ENCODE results near the gene GNPNAT1. TPM values are rescaled to one million over a fixed set of nuclear protein-coding genes. Genes with fewer than 3 reads are reported as not detected.
A peak's percentile ranks its signal among the peaks of the same experiment; 100 is the strongest.

The GNPNAT1 gene
- total RNA-seq = 11.5 TPM

GRCh38 chr14:52791223-52792096 is at the start of gene GNPNAT1:
TSS of gene GNPNAT1 (minus strand) at chr14:52791607. CDS start at chr14:52784650, 6,957 bp downstream.
- peak within 1 kb of the TSS; percentile 90 for H3K27ac ChIP-seq
- H3K4me1 ChIP-seq = peaks cover 20% of the 10 kb centered on the region
- intact Hi-C loops (cut with DNase I) = no loop called here
- H3K9me3 ChIP-seq = no peaks in the 10 kb centered on the region
- peak in 1 of 2 donors; percentile 91 for DNase-seq (ENCODE audit: extremely low spot score in 2 of 2)
- TF ChIP-seq POLR2AphosphoS5 (IDR thresholded peaks at IDR 0.05; ENCODE audit: insufficient read depth in 1 of 2, low read depth in 1 of 2) (peak in 1 of 2 donors; percentile 84), CTCF (IDR thresholded peaks at IDR 0.05) (no peak)
- no peaks in the 10 kb centered on the region for H3K36me3 ChIP-seq
- peak within 1 kb of the TSS; percentile 77 to 83 for H3K4me3 ChIP-seq
- no peaks in the 10 kb centered on the region for H3K27me3 ChIP-seq

- no peaks in the 10 kb centered on the region for H3K9me3 ChIP-seq
- no peak overlapping the region for H3K4me3 ChIP-seq
- TF ChIP-seq POLR2A (IDR thresholded peaks at IDR 0.05) (no peak), CTCF (IDR thresholded peaks at IDR 0.05) (no peak), POLR2AphosphoS5 (IDR thresholded peaks at IDR 0.05; ENCODE audit: insufficient read depth in 1 of 2, low read depth in 1 of 2) (no peak)
- no peaks in the 10 kb centered on the region for H3K36me3 ChIP-seq
- no peak overlapping the region for H3K27ac ChIP-seq
- H3K4me1 ChIP-seq = peaks cover 14% of the 10 kb centered on the region
- no peak for DNase-seq (ENCODE audit: extremely low spot score in 2 of 2)
- intact Hi-C loops (cut with DNase I) = no loop called here
- H3K27me3 ChIP-seq = no peaks in the 10 kb centered on the region
These were observed 49.5 kb upstream of the GNPNAT1 start for GRCh38 chr14:52840877-52841276.

- intact Hi-C loops (cut with DNase I) = no loop called here
- DNase-seq (ENCODE audit: extremely low spot score in 2 of 2) = no peak
These were observed 46.0 kb upstream of the GNPNAT1 start for GRCh38 chr14:52837451-52837850.

GRCh38 chr14:52836063-52836462 is 44.7 kb upstream of the GNPNAT1 start:
- Histone ChIP-seq H3K9me3 (no peaks in the 10 kb centered on the region), H3K36me3 (no peaks in the 10 kb centered on the region), H3K27me3 (no peaks in the 10 kb centered on the region), H3K4me3 (no peak overlapping the region), H3K4me1 (peaks cover 10% of the 10 kb centered on the region), H3K27ac (no peak overlapping the region)
- no peak for TF ChIP-seq POLR2A (IDR thresholded peaks at IDR 0.05)
- no peak for TF ChIP-seq POLR2AphosphoS5 (IDR thresholded peaks at IDR 0.05; ENCODE audit: insufficient read depth in 1 of 2, low read depth in 1 of 2)
- TF ChIP-seq CTCF (IDR thresholded peaks at IDR 0.05) = no peak
- intact Hi-C loops (cut with DNase I) = no loop called here
- no peak for DNase-seq (ENCODE audit: extremely low spot score in 2 of 2)

More at GRCh38 chr14:52837451-52837850, 46.0 kb upstream of the GNPNAT1 start:
- TF ChIP-seq POLR2AphosphoS5 (IDR thresholded peaks at IDR 0.05; ENCODE audit: insufficient read depth in 1 of 2, low read depth in 1 of 2) (no peak), POLR2A (IDR thresholded peaks at IDR 0.05) (no peak), CTCF (IDR thresholded peaks at IDR 0.05) (no peak)
- no peaks in the 10 kb centered on the region for H3K9me3 ChIP-seq
- H3K27me3 ChIP-seq = no peaks in the 10 kb centered on the region
- H3K36me3 ChIP-seq = no peaks in the 10 kb centered on the region
- peaks cover 10% of the 10 kb centered on the region for H3K4me1 ChIP-seq
- no peak overlapping the region for H3K4me3 ChIP-seq
- H3K27ac ChIP-seq = no peak overlapping the region
